ENCODE data around the gene HTN1.
"Not testable (repeated sequence)": the region's sequence is repeated elsewhere in the genome, so short reads cannot be mapped to it uniquely, and the experiment has no call there.

HTN1 gene

GRCh38 chr4:70050138-70050537 lies at the start of gene HTN1:
HTN1 (plus strand) TSS chr4:70050438; CDS start chr4:70053077, 2,639 bp downstream.
- DNase-seq (ENCODE audit: low read depth in 2 of 2, low spot score in 1 of 2) = not testable (repeated sequence)

- DNase-seq (ENCODE audit: low read depth in 2 of 2, low spot score in 1 of 2) = no peak
These were observed 49.5 kb upstream of the HTN1 start for GRCh38 chr4:70000711-70001110.

DNA sequence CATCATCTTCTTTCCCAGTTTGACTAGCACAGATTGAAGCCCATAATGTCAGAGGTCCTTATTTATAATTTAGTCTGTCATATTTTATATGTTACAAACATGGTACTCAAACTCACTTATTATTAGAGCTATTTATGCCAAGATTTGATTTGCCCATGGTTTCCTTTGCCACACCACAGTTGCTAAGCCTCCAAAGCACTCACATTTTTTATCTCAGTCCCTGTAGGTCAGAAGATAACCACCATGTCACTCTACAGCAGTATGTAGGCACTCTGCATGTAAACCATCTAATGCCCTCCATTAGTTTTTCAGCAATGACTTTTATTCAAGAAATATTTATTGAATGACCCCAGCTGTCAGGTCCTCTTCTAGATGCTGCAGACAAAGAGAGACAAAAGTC lies 47.7 kb upstream of the HTN1 start:
- DNase-seq (ENCODE audit: low read depth in 2 of 2, low spot score in 1 of 2) = no peak

- DNase-seq (ENCODE audit: low read depth in 2 of 2, low spot score in 1 of 2) = no peak
These were observed 41.5 kb upstream of the HTN1 start for GRCh38 chr4:70008771-70009170.

DNA sequence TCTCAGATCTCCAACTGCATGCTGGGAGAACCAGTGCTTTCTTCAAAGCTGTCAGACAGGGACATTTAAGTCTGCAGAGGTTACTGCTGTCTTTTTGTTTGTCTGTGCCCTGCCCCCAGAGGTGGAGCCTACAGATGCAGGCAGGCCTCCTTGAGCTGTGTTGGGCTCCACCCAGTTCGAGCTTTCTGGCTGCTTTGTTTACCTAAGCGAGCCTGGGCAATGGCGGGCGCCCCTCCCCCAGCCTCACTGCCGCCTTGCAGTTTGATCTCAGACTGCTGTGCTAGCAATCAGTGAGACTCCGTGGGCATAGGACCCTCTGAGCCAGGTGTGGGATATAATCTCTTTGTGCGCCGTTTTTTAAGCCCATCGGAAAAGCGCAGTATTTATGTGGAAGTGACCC lies 31.2 kb upstream of the HTN1 start:
- not testable (repeated sequence) for DNase-seq (ENCODE audit: low read depth in 2 of 2, low spot score in 1 of 2)

DNA sequence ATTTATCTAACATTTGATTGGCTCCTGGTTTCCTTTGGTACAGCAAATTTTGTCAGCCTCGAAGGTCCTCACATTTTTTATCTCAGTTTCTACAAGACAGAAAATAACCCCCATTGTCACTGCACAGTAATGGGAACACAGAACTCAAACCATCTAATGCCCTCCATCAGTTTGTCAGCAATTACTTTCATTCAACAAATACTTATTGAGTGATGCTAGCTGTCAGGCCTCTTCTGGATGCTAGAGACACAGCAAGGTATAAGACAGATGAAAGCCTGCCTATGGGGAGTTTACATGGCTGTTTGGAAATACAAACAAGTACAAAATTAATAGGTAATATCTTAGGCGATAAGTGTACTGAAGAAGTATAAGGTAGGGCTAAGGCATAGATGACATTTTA lies 27.0 kb upstream of the HTN1 start:
- no peak for DNase-seq (ENCODE audit: low read depth in 2 of 2, low spot score in 1 of 2)

DNA sequence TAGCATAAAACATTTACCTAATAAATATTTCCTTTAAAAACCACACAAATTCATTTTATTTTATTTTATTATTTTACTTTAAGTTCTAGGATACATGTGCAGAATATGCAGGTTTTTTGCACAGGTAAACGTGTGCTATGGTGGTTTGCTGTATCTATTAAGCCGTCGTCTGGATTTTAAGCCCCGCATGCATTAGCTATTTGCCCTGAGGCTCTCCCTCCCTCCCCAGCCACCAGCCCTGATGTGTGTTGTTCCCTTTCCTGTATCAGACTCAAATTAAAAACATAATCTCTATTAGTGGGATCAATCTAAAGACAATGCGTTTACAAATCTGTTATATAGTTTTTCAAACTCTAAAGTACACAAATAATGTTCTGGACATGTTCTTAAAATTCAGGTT lies 23.2 kb upstream of the HTN1 start:
- DNase-seq (ENCODE audit: low read depth in 2 of 2, low spot score in 1 of 2) = no peak

GRCh38 chr4:70028159-70028558 lies 22.1 kb upstream of the HTN1 start, which contains the start of gene HTN3:
HTN3 (plus strand) TSS chr4:70028459; CDS start chr4:70030741, 2,282 bp downstream.
- DNase-seq (ENCODE audit: low read depth in 2 of 2, low spot score in 1 of 2) = not testable (repeated sequence)

DNA sequence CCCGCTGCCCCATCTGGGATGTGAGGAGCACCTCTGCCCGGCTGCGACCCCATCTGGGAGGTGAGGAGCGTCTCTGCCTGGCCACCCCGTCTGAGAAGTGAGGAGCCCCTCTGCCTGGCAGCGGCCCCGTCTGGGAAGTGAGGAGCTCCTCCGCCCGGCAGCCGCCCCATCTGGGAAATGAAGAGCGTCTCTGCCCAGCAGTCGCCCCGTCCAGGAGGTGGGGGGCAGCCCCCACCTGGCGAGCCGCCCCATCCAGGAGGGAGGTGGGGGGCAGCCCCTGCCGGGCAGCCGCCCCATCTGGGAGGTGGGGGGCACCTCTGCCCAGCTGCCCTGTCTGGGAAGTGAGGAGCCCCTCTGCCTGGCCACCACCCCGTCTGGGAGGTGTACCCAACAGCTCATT lies 12.7 kb upstream of the HTN1 start:
- not testable (repeated sequence) for DNase-seq (ENCODE audit: low read depth in 2 of 2, low spot score in 1 of 2)

GRCh38 chr4:70039928-70040327 lies 10.3 kb upstream of the HTN1 start:
- DNase-seq (ENCODE audit: low read depth in 2 of 2, low spot score in 1 of 2) = not testable (repeated sequence)

- DNase-seq (ENCODE audit: low read depth in 2 of 2, low spot score in 1 of 2) = no peak
These were observed 8.5 kb upstream of the HTN1 start for GRCh38 chr4:70041652-70042286.

DNA sequence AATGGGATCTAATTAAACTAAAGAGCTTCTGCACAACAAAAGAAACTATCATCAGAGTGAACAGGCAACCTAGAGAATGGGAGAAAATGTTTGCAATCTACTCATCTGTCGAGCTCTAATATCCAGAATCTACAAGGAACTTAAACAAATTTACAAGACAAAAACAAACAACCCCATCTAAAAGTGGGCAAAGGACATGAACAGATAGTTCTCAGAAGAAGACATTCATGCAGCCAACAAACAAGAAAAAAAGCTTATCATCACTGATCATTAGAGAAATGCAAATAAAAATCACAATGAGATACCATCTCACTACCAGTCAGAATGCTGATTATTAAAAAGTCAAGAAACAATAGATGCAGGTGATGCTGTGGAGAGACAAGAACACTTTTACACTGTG lies 6.3 kb downstream of the HTN1 start:
- not testable (repeated sequence) for DNase-seq (ENCODE audit: low read depth in 2 of 2, low spot score in 1 of 2)

GRCh38 chr4:70057651-70058050 lies 7.4 kb downstream of the HTN1 start:
- no peak for DNase-seq (ENCODE audit: low read depth in 2 of 2, low spot score in 1 of 2)

GRCh38 chr4:70059149-70059548 lies 8.9 kb downstream of the HTN1 start:
- DNase-seq (ENCODE audit: low read depth in 2 of 2, low spot score in 1 of 2) = no peak

GRCh38 chr4:70062000-70062399 lies 11.8 kb downstream of the HTN1 start:
- no peak for DNase-seq (ENCODE audit: low read depth in 2 of 2, low spot score in 1 of 2)

- DNase-seq (ENCODE audit: low read depth in 2 of 2, low spot score in 1 of 2) = no peak
These were observed 30.0 kb downstream of the HTN1 start for GRCh38 chr4:70080205-70080604.

DNA sequence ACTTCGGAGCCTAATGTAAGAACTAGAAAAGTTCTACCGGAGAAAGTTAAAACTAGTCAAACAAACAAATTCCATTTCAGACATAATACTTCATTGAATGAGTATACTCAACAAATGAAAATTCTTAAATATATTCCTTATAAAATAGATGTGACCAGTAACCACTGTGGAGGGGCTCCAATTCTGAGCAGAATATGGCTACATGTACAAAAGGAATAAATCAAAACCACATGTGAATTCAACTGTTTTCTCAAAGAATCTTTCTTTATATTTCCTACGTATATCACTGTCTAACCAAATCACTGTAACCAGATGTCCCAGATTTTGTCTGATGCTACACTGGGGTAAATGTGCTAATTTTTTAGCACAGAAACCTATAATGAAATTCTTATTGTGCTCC lies 49.0 kb downstream of the HTN1 start:
- DNase-seq (ENCODE audit: low read depth in 2 of 2, low spot score in 1 of 2) = no peak

Measured in stimulated activated CD8-positive, alpha-beta memory T cell treated with anti-CD3 and anti-CD28 coated beads, Interleukin-4, amount 100 ng/mL, for 4 hours (primary cell).